22Rv1 (cell line): Measurements from ENCODE around the gene CPXM1.
"Not testable (repeated sequence)": the region's sequence is repeated elsewhere in the genome, so short reads cannot be mapped to it uniquely, and the experiment has no call there.

Experiments used
- H3K27ac ChIP-seq: fragments of 450-650 bp; 2 replicates; pipeline ENCODE4 v1.5.1; 2017
- ZFX ChIP-seq: fragments of 450-650 bp; IDR thresholded peaks from 2 replicates; pipeline ENCODE4 v1.6.1; 2017; ENCODE audit warnings: antibody characterized with exemption, borderline replicate concordance
- TF ChIP-seq, protein P1 (sequence below): fragments of 450-650 bp; IDR thresholded peaks from 2 replicates; pipeline ENCODE4 v1.5.1; 2017; ENCODE audit warnings: mild to moderate bottlenecking

The CPXM1 gene

DNA sequence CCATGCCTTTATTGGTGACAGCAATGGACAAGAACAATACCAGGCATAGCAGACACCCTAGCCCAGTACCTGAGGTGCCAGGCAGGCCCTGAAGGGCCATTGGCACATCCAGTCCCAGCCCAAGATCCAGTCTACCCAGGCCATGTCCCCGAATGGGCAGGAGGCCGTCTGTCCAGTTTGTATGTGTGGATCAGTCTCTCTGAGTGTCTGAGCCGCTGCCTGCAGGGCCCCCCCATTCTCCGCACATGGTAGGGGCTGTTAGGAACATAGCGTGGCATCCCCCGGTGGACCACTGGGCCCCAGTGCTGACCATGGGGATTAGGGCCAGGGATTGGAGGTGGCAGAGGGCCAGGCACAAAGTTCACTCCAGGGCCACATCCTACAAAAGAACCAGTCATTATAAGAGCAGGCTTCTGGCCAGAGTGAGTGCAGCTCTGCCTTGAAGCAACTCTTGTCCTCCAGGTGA is 34.9 kb upstream of the CPXM1 start:
- no peak for TF ChIP-seq ZFX
- TF ChIP-seq, protein P1, sequence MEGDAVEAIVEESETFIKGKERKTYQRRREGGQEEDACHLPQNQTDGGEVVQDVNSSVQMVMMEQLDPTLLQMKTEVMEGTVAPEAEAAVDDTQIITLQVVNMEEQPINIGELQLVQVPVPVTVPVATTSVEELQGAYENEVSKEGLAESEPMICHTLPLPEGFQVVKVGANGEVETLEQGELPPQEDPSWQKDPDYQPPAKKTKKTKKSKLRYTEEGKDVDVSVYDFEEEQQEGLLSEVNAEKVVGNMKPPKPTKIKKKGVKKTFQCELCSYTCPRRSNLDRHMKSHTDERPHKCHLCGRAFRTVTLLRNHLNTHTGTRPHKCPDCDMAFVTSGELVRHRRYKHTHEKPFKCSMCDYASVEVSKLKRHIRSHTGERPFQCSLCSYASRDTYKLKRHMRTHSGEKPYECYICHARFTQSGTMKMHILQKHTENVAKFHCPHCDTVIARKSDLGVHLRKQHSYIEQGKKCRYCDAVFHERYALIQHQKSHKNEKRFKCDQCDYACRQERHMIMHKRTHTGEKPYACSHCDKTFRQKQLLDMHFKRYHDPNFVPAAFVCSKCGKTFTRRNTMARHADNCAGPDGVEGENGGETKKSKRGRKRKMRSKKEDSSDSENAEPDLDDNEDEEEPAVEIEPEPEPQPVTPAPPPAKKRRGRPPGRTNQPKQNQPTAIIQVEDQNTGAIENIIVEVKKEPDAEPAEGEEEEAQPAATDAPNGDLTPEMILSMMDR, result no peak
- no peak overlapping the region for H3K27ac ChIP-seq

DNA sequence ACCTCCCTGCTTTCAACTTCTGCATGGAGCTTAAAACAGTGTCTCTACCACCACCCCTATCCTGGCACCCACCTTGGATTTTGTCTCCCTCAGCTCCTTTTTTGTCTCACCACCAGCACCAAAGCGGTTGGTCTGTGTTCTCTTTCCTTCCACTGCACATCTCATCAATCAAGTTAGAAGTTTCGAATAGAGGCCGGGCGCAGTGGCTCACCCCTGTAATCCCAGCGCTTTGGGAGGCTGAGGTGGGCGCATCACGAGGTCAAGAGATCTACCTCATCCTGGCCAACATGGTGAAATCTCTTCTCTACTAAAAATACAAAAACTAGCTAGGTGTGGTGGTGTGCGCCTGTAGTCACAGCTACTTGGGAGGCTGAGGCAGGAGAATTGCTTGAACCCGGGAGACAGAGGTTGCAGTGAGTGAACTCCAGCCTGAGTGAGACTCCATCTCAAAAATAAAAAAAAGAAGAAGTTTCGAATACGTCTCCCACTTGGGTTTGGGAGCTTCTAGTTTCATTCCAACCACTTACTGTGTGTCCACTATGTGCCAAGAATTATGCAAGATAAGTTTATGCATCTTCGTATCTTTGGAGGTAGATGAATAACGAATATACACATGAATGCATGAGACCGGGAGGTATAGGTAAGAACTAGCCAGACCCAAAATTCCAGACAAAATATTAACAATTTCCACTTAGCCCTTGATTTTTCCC is 34.1 kb upstream of the CPXM1 start:
- H3K27ac ChIP-seq, result no peak overlapping the region
- TF ChIP-seq, protein P1, result no peak
- no peak for TF ChIP-seq ZFX

DNA sequence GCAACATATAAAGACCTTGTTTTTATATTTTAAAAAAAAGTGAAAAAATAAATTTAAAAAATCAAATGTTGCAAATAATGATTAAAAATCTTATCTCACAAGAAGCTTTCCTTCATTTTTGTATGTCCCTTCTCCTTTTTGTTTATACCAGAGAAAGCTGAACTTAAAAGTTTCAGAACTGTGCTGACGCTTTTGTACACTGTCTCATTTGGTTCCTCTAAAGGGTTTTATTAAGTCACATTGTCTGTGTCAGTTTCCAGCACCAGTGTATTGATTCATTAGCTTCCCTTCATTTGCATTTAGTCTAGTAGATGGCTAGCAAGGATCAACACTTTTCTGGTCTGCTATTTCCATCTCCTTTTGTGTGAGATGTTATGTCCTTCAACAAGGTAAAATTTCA is 33.3 kb upstream of the CPXM1 start:
- H3K27ac ChIP-seq, result no peak overlapping the region
- TF ChIP-seq ZFX, result no peak
- TF ChIP-seq, protein P1, result no peak

DNA sequence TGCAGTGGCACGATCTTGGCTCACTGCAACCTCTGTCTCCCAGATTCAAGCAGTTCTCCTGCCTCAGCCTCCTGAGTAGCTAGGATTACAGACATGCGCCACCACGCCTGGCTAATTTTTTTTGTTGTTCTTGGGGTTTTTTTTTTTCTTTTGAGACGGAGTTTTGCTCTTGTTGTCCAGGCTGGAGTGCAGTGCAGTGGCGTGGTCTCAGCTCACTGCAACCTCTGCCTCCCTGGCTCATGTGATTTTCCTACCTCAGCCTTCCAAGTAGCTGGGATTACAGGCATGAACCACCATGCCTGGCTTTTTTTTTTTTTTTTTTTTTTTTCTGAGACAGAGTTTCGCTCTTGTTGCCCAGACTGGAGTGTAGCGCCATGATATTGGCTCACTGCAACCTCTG is 30.8 kb upstream of the CPXM1 start:
- not testable (repeated sequence) for H3K27ac ChIP-seq

DNA sequence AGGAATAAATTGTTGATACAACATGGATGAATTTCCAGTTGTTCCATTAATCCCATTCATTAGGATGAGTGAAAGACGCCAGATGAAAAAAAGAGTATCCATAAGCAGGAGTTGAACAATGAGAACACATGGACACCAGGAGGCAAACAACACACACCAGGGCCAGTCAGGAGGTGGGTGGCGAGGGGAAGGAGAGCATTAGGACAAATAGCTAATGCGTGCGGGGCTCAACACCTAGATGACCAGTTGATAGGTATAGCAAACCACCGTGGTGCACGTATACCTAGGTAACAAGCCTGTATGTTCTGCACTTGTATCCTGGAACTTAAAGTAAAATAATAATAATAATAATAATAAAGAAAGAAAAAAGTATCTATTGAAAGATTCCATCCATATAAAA is 28.9 kb upstream of the CPXM1 start:
- TF ChIP-seq ZFX, result no peak
- TF ChIP-seq, protein P1, result no peak
- H3K27ac ChIP-seq, result no peak overlapping the region

DNA sequence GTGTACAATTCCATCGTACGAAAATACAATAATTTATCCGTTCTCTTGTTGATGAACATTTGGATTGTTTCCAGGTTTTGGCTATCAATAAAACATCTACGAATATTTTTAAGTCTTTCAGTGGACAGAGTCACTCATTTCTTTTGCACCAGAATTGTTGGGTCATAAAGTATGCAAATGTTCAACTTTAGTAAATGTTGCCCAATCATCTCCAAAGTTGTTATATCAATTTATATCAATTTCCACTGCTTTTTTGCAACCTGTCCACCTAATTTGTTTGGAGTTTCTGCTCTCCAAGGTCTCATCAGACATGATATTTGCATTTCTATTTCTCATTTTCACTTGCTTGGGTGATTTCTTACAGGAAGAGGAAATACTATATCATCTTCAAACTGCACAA is 26.2 kb upstream of the CPXM1 start:
- no peak overlapping the region for H3K27ac ChIP-seq
- TF ChIP-seq, protein P1, result no peak
- TF ChIP-seq ZFX, result no peak

DNA sequence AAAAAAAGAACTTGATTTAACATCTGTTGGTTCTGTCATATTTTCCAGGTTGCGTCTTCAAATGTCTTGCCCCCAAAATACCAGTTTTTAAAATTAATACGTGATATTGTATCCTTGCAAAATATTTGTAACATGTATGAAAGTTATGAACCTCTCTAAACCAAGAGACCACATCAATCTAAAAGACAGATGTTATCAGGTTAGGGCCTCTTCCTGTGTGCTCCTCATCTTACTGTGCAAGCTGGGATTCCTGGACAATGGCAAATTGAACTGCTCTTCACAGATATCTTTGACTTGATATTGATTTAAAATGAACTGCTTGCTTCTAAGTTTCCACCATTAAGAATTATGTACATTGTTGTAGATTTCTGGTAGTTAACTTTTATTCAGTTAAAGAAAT is 25.3 kb upstream of the CPXM1 start:
- TF ChIP-seq, protein P1, result no peak
- TF ChIP-seq ZFX, result no peak
- H3K27ac ChIP-seq, result no peak overlapping the region

DNA sequence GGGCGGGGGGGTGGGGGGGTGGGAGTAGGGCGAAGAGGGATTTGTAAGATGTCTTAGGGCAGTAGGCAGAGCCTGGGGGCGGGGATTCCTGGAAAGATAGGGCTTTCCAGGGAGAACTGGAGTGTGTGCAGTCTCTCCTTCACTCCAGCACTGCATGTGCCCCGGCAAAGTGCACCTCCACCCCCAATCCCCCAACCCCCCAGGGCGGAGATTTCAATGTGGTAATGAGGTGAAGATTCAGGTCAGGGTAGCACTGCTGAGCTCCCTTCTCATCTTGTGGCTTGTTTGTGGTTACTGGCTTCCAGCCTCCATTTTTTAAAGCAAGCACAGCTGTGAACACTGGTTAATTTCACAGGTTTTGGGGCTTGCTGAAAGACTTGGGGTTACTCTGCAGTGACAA is 21.6 kb upstream of the CPXM1 start:
- TF ChIP-seq, protein P1, result no peak
- no peak for TF ChIP-seq ZFX
- no peak overlapping the region for H3K27ac ChIP-seq
